GM19324 (cell line): Measurements from ENCODE around the gene SARM1.

Source experiments
- ATAC-seq: cut with Tn5 transposase; IDR thresholded peaks from one replicate; pipeline ENCODE4 v1.9.1; 2021; ENCODE audit warnings: mild to moderate bottlenecking, moderate library complexity; ENCODE audit not compliant: unreplicated experiment, low FRiP score

The SARM1 gene

GRCh38 chr17:28391401-28391800, 19.9 kb downstream of the SARM1 start:
- no peak for ATAC-seq

GRCh38 chr17:28392491-28392890, 21.0 kb downstream of the SARM1 start:
- no peak for ATAC-seq

GRCh38 chr17:28394337-28395116, 23.0 kb downstream of the SARM1 start:
- ATAC-seq: no peak

GRCh38 chr17:28395426-28395825, 23.9 kb downstream of the SARM1 start:
- no peak for ATAC-seq

GRCh38 chr17:28395968-28396367, 24.5 kb downstream of the SARM1 start:
- ATAC-seq: no peak

DNA sequence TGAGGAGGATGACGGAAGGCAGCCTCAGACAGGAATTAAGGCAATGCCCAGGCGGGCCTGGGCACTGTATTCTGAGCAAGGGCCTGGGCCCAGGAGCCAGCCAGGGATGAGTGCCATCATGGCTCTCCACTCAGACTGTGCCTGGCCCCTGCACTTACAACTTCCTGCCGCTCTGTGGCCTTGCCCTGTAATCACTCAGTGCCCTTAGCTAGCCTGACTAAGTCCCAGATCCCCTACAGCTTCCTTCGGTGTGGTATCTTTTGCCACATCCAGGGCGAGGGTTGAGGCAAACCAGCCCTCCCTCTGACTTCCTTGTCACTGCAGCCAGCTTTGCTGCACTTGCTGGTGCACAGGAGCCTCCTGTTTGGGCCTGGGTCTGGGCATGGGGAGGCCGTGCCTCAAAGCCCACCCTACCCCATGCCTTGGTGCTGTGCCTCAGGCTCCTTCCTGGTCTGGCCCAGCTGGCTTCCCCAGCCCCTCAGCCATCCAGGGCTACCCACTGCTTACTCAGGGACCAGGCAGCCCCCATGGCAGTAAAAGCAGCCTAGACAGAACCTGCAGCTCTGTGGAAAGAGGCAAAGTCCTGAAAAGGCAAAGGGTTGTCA, 25.2 kb downstream of the SARM1 start:
- no peak for ATAC-seq

GRCh38 chr17:28397275-28397674, 25.8 kb downstream of the SARM1 start:
- ATAC-seq: no peak

GRCh38 chr17:28397687-28398279, 26.3 kb downstream of the SARM1 start:
- ATAC-seq: no peak

GRCh38 chr17:28398280-28398981, 26.9 kb downstream of the SARM1 start:
- ATAC-seq: no peak

- ATAC-seq: no peak
Observed at GRCh38 chr17:28399808-28400207, 28.3 kb downstream of the SARM1 start.

- ATAC-seq: no peak
Observed at GRCh38 chr17:28402224-28402630, 30.7 kb downstream of the SARM1 start.

DNA sequence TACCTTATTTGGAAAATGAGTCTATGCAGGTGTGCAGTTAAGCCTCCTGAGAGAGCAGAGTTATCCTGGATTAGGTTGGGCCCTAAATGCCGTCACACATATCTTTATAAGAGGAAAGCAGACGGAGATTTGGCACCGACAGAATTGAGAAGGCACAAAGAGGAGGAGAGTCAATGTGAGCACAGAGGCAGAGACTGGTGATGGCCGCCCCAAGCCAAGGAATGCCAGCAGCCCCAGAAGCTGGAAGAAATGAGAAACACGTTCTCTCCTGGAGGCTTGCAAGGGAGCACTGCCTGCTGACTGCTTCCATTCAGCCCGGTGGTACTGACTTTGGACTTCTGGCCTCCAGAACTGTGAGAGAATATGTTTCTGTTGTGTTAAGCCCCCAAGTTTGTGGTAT, 31.4 kb downstream of the SARM1 start:
- ATAC-seq: no peak

DNA sequence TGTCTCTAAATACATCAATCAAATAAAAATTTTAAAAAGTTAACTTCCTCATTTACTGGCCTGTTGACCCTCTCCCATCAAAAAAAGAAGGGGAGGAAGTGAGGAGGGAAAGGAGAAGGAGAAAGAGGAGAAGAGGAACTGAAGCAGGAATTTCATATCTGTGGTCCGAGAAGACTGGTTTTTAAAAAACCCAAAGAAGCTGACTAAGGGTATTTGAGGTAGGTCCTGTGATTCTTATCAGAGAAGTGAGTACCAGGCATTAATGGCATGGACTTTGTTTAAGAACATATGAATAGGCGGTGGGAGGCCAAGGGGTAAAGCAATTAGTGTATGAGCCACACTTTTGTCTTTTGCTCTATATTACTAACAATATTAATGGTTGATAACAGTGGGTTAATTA, 32.5 kb downstream of the SARM1 start:
- no peak for ATAC-seq

GRCh38 chr17:28404461-28404811, 32.9 kb downstream of the SARM1 start:
- no peak for ATAC-seq

DNA sequence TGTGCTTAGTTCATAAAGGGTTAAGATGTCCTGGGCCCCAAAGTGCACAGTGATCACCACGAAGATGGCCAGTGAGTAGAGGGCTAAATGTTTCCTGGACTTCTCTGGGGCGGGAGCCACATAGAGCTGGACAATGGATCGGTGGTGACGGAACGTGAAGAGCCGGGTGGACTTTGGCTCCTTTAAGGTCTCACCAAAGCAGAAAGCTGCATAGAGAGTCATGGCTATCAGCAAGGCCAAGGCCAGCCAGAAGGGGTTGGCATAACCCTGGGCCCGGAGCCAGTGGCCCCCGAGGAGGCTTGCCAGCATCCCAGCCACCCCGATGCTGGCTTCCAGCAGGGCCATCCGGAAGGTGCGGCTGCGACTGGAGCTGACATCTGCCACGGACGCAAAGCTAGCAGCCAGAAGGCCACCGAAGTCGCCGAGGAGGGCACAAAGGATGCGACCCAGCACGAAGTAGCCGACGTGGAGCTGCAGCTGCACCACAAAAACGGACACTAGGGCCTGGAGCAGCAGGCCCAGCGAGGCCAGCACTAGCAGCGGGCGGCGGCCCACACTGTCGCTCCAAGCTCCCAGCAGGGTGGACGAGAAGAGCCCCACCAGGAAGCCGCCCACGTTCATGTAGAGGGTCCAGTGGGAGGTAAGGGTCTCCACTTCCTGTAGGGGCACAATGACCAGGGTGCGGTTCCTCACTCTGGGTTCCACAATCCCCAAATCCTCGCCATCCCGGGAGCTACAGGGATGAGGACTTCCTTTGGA, 33.5 kb downstream of the SARM1 start:
- no peak for ATAC-seq

DNA sequence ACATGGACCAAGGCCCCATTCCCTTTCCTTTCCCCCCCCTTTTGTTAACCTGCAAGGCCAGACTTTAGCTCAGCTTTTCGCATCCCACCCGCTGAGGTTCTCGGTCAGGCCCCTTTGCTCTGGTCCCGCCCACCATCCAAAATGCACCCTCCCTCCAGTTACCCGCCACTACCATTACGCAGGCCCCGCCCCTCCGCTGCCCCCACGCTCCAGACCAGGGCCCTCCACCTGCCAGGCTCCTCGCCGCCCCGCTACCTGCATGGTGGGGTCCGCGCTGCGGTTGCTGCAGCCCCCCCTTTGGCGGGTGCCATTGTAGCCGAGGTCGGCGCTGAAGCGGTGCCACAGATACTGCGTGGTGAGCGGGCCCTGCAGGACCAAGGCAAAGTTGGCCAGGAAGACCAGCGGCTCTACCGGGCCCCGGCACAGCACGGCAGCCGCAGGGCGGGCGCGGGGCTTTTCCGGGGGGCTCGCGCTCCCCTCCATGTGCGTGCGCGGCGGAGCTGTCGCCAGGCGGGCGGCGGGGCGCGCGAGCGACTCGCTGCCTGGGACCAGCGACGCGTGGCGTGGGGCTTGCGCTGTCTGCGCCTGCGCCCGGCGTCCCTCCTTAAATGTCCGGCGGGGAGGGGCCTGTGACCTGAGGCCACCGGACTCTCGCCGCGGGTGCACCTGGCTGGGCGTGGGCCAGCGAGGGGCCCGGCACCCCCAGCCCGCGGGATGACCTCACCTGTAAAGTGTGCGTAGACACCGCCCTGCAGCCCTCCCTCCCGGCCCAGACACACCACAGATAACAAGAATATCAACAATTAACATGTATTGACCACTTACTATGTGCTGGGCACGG, 34.4 kb downstream of the SARM1 start, which contains the start of gene SLC46A1:
TSS of gene SLC46A1 (minus strand) at position 581 of the 841 bp plus-strand sequence. CDS start at position 483, 98 bp downstream.
- ATAC-seq: peak; percentile 62

GRCh38 chr17:28406473-28406814, 35.0 kb downstream of the SARM1 start:
- ATAC-seq: no peak

- ATAC-seq: no peak
Observed at GRCh38 chr17:28407130-28407973, 35.9 kb downstream of the SARM1 start.

GRCh38 chr17:28407974-28408306, 36.4 kb downstream of the SARM1 start:
- ATAC-seq: no peak
